Tibial nerve (tissue), 3 donors: ENCODE data around the gene VKORC1.

Source experiments
- EP300 ChIP-seq, 2 donors: sonication (generic); formaldehyde crosslinking; IDR thresholded peaks; one replicate each; pipeline ENCODE4 v1.6.1; 2017; ENCODE audit warnings: antibody characterized with exemption in 2 of 2, mild to moderate bottlenecking in 1 of 2
- POLR2A ChIP-seq, 2 donors: fragments of 450-650 bp; IDR thresholded peaks; one replicate each; pipeline ENCODE4 v1.6.1; 2017; ENCODE audit warnings: antibody characterized with exemption in 2 of 2, mild to moderate bottlenecking in 2 of 2, moderate library complexity in 2 of 2

- TF ChIP-seq EP300 (IDR thresholded peaks at IDR 0.05) (no peak), POLR2A (IDR thresholded peaks at IDR 0.05) (no peak)
Measured at GRCh38 chr16:31074814-31075183, 19.8 kb downstream of the VKORC1 start.
